Activated naive CD8-positive, alpha-beta T cell treated with anti-CD3 and anti-CD28 coated beads, Interleukin-2, amount 50 U/mL, for 24 hours (primary cell): Measurements from ENCODE around the gene TIPRL.

Experiments
- ATAC-seq: fragments of 150-1000 bp; cut with Tn5 transposase; one replicate; pipeline ENCODE4 v1.10.0; 2021
- DNase-seq: peaks from one replicate; pipeline ENCODE4 v3.0.0; 2021
- H3K27ac Mint-ChIP-seq: one replicate; pipeline ENCODE4 v1.8.0; 2021; ENCODE audit warnings: mild to moderate bottlenecking, mixed read lengths
- H3K27me3 Mint-ChIP-seq: one replicate; pipeline ENCODE4 v1.8.0; 2021; ENCODE audit warnings: mixed read lengths
- H3K36me3 Mint-ChIP-seq: one replicate; pipeline ENCODE4 v1.8.0; 2021; ENCODE audit warnings: low read depth, mixed read lengths
- H3K4me1 Mint-ChIP-seq: one replicate; pipeline ENCODE4 v1.8.0; 2021; ENCODE audit warnings: mixed read lengths
- H3K4me3 Mint-ChIP-seq: one replicate; pipeline ENCODE4 v1.8.0; 2021; ENCODE audit warnings: mild to moderate bottlenecking, moderate library complexity, mixed read lengths
- H3K9me3 Mint-ChIP-seq: one replicate; pipeline ENCODE4 v1.8.0; 2021; ENCODE audit warnings: mixed read lengths

Gene TIPRL

DNA sequence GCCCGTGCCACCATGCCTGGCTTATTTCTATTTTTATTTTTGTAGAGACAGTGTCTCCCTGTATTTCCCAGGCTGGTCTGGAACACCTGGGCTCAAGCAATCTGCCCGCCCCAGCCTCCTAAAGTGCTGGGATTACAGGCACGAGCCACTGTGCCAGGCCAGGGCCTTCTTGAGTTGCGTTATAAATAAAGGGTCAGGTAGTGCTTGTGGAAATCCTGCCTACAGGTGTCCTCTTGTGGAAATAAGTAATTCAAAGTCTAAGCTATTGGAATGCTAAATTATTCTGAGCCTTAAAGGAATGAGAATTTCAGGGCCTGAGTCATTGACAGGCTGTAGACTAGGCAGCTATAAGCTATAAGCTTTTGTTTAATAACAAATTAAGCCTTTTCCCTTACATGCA is 38.9 kb downstream of the TIPRL start:
- peaks cover 6% of the 10 kb centered on the region for H3K27me3 Mint-ChIP-seq
- H3K27ac Mint-ChIP-seq, result no peak overlapping the region
- H3K4me3 Mint-ChIP-seq, result no peak overlapping the region
- peaks cover 3% of the 10 kb centered on the region for H3K36me3 Mint-ChIP-seq
- no peak for DNase-seq
- H3K9me3 Mint-ChIP-seq, result peaks cover 9% of the 10 kb centered on the region
- peaks cover 5% of the 10 kb centered on the region for H3K4me1 Mint-ChIP-seq
- ATAC-seq, result no peak

DNA sequence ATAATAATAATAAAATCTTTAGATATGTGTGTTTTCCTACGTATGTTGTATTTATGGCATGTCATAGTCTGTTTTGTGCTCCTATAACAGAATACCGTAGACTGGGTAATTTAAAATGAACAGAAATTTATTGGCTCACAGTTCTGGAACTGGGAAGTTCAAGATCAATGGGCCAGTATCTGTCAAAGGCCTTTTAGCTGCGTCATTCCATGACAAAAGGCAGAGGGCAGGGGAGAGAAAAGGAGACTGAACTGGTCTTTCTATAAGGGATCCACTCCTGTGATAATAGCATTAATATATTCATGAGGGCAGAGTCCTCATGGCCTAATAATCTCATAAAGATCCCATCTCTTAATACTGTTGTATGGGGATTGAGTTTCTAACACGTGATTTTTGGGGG is 39.9 kb downstream of the TIPRL start:
- DNase-seq (no peak), ATAC-seq (no peak)
- Mint-ChIP-seq H3K27ac (no peak overlapping the region), H3K27me3 (peaks cover 7% of the 10 kb centered on the region), H3K36me3 (no peaks in the 10 kb centered on the region), H3K9me3 (peaks cover under 1% of the 10 kb centered on the region), H3K4me3 (no peak overlapping the region), H3K4me1 (peaks cover 5% of the 10 kb centered on the region)

DNA sequence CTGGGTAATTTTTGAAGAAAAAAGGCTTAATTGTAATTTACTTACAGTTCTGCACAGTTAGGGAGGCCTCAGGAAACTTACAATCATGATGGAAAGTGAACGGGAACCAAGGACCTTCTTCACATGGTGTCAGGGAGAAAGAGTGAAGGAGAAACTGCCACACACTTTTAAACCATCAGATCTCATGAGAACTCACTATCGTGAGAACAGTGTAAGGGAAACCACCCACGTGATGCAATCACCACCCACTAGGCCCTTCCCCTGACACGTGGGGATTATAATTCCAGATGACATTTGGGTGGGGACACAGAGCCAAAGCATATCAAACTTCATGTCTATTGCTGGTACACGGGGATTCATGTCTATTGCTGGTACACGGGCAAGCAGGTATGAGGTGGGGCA is 41.7 kb downstream of the TIPRL start:
- Mint-ChIP-seq H3K4me1 (peaks cover 19% of the 10 kb centered on the region), H3K4me3 (peak overlapping the region; percentile 9), H3K9me3 (no peaks in the 10 kb centered on the region), H3K27me3 (peaks cover 5% of the 10 kb centered on the region), H3K27ac (no peak overlapping the region), H3K36me3 (no peaks in the 10 kb centered on the region)
- no peak for DNase-seq
- ATAC-seq, result peak; percentile 38

DNA sequence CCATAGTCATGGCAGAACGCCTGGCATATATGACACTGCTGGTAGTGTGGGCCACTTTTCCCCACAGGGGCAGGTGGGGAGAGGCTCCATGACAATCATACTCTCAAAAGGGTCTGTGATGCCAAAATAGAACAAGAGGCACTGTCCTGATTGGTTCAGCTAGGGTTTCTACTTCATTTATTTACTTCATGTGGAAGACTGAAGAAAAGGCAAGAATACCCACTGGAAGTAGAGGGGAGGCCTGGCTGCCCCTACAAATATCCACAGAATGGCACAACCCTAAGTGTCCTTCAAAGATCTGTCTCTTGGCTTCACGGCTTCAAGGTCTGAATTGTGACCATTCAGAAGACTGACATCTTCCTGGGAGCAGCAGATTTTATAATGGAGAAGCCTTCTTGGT is 42.5 kb downstream of the TIPRL start:
- DNase-seq (no peak), ATAC-seq (no peak)
- Mint-ChIP-seq H3K4me1 (peaks cover 20% of the 10 kb centered on the region), H3K9me3 (no peaks in the 10 kb centered on the region), H3K36me3 (no peaks in the 10 kb centered on the region), H3K27me3 (peaks cover 5% of the 10 kb centered on the region), H3K4me3 (no peak overlapping the region), H3K27ac (no peak overlapping the region)

DNA sequence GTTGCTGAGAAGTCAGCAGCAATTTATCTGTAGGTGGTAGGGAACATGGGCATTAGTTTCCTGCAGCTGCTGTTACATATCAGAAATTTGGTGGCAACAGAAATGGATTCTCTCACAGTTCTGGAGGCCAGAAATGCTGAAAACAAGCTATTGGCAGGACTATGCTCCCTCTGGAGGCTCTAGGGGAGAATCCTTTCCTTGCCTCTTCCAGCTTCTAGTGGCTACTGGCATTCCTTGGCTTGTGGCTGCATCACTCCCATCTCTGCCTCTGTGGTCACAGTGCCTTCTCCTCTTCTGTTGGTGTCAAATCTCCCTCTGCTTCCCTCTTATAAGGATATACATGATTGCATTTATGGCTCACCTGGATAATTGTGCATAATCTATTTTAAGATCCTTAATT is 44.5 kb downstream of the TIPRL start:
- H3K27ac Mint-ChIP-seq, result no peak overlapping the region
- DNase-seq, result no peak
- H3K4me3 Mint-ChIP-seq, result no peak overlapping the region

DNA sequence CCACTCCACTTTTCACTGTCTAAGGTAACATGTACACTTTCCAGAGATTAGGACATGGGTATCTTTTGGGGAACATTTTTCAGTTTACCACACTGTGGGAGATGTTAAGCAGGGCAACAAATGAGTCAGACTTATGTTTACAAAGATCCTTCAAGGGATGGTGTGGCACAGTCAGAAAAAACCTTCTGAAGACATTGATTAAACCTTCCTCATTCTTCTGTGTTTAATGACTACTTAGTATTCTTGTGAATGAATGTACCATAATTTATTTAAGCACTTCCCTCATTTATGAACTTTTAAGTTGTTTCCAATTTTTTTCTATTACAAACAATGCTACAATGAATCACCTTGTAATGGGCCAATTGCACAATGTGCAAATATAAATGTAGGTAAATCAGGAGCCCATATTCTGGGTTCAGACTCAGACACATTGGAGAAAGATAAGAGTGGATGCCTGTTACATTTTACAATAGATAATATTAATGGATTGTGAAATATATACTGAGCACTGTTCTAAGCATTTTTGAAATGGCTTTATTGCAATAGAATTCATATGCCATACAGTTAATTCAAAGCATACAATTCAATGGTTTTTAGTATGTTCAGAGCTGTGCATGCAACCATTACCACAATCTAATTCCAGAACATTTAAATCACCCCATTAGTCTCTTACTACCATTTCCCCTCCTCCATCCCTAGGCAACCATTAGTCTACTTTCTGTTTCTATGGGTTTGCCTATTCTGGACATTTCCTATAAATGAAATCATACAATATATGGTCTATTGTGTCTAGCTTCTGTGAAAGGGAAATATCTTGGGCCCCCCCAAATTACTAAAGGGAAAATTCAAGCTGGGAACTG is 45.1 kb downstream of the TIPRL start:
- no peak overlapping the region for H3K4me3 Mint-ChIP-seq
- no peak for ATAC-seq
- peaks cover 14% of the 10 kb centered on the region for H3K36me3 Mint-ChIP-seq
- no peaks in the 10 kb centered on the region for H3K9me3 Mint-ChIP-seq
- peaks cover 42% of the 10 kb centered on the region for H3K4me1 Mint-ChIP-seq
- no peak overlapping the region for H3K27ac Mint-ChIP-seq
- H3K27me3 Mint-ChIP-seq, result peaks cover 5% of the 10 kb centered on the region
- no peak for DNase-seq

More for the DNA sequence above, 44.5 kb downstream of the TIPRL start:
- peaks cover 13% of the 10 kb centered on the region for H3K36me3 Mint-ChIP-seq
- ATAC-seq, result no peak
- H3K9me3 Mint-ChIP-seq, result no peaks in the 10 kb centered on the region
- peaks cover 35% of the 10 kb centered on the region for H3K4me1 Mint-ChIP-seq
- peaks cover 5% of the 10 kb centered on the region for H3K27me3 Mint-ChIP-seq

DNA sequence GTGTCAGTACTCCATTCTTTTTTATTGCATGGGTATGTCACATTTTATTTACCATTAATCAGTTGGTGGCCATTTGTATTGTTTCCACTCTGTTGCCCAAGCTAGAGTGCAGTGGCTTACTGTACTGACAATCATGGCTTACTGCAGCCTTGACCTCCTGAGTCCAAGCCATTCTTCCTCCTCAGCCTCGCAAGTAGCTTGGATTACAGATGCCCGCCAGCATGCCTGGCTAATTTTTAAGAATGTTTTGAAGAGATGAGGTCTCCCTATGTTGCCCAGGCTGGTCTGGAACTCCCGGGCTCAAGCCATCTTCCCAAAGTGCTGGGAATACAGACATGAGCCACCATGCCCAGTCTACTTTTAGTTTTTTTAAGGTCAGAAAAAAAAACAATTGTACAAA is 46.2 kb downstream of the TIPRL start:
- peak overlapping the region; percentile 92 for H3K4me3 Mint-ChIP-seq
- H3K27ac Mint-ChIP-seq, result peak overlapping the region; percentile 80
- H3K4me1 Mint-ChIP-seq, result peaks cover 52% of the 10 kb centered on the region
- H3K36me3 Mint-ChIP-seq, result peaks cover 25% of the 10 kb centered on the region
- H3K27me3 Mint-ChIP-seq, result peaks cover 5% of the 10 kb centered on the region
- ATAC-seq, result no peak
- no peak for DNase-seq
- no peaks in the 10 kb centered on the region for H3K9me3 Mint-ChIP-seq

DNA sequence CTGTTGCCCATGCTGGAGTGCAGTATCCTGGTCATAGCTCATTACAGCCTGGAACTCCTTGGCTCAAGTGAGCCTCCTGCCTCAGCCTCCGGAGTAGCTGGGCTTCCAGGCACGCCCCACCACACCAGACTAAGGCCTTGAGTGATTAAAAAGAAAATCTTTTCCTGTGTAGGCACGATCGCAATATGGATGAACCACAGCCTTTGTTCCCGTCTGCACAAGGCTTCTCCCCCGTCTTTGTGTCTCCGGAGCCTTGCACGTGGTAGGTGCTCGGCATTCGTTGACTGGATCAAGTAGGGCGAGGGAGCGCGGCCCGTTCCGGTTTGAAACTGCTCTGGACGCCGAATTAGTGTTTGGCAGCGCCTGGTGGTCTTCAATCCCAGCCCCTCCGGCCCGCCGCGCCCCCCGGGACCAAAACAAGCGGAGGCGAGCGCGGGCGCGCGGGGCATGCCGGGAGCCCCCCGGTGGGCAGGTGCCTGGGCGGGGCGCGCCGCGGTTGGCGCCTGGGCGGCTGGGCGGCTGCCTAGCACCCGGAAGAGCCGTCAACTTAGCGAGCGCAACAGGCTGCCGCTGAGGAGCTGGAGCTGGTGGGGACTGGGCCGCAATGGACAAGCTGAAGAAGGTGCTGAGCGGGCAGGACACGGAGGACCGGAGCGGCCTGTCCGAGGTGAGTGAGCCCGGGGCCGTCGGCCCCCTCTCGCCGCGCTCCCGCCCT is 46.9 kb downstream of the TIPRL start, which contains the start of gene SFT2D2:
SFT2D2 (plus strand) TSS at position 529 of the 715 bp plus-strand sequence; CDS start at position 605, 76 bp downstream.
- peak; percentile 90 for ATAC-seq
- H3K36me3 Mint-ChIP-seq, result peaks cover 26% of the 10 kb centered on the region
- peaks cover 5% of the 10 kb centered on the region for H3K27me3 Mint-ChIP-seq
- peak; percentile 82 for DNase-seq
- no peaks in the 10 kb centered on the region for H3K9me3 Mint-ChIP-seq
- H3K27ac Mint-ChIP-seq, result peak within 1 kb of the TSS; percentile 80
- H3K4me1 Mint-ChIP-seq, result peaks cover 53% of the 10 kb centered on the region
- H3K4me3 Mint-ChIP-seq, result peak within 1 kb of the TSS; percentile 92

DNA sequence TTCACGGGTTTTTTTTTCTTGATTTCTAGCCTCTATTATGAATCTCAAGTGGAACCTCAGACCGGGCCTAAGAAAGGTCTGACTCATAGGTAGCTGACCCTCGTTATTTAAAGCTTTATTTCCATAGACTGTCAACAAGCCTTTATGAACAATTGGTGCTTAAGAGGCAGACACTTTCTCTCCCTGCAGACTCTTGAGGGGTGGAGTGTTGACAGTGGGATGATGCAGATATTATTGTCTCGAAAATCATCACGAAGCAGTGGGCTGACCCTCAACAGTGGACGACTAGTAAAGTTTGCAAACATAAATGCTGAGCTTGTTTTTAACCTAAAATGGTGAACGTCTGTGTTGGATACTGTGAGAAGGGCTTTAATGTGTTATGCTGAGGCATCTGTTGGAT is 48.9 kb downstream of the TIPRL start:
- DNase-seq, result no peak
- Mint-ChIP-seq H3K27me3 (peaks cover 5% of the 10 kb centered on the region), H3K4me3 (peak overlapping the region; percentile 92), H3K4me1 (peaks cover 62% of the 10 kb centered on the region), H3K36me3 (peaks cover 36% of the 10 kb centered on the region), H3K9me3 (no peaks in the 10 kb centered on the region), H3K27ac (peak overlapping the region; percentile 68)
- ATAC-seq, result no peak

DNA sequence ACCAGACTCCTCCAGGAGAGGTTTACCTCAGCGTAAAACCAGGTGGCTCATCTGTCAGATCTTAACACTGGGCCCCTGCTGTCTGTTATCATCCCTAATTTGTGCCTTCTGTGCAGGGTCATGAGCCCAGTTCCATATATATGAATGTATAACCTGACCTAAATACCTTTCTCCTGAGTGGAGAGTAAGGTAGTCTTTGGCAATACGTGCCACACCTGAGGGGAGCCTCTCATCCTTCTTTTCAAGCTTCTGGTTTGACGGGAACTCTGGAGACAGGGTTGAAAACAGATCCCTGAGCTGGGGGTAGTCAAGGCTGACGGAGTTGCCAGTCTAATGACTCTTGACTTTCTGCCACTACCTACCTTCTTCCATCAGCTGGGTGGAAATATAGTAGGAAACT is 51.1 kb downstream of the TIPRL start:
- ATAC-seq (no peak), DNase-seq (no peak)
- Mint-ChIP-seq H3K27me3 (no peaks in the 10 kb centered on the region), H3K4me3 (no peak overlapping the region), H3K9me3 (no peaks in the 10 kb centered on the region), H3K36me3 (peaks cover 56% of the 10 kb centered on the region), H3K27ac (no peak overlapping the region), H3K4me1 (peaks cover 64% of the 10 kb centered on the region)

DNA sequence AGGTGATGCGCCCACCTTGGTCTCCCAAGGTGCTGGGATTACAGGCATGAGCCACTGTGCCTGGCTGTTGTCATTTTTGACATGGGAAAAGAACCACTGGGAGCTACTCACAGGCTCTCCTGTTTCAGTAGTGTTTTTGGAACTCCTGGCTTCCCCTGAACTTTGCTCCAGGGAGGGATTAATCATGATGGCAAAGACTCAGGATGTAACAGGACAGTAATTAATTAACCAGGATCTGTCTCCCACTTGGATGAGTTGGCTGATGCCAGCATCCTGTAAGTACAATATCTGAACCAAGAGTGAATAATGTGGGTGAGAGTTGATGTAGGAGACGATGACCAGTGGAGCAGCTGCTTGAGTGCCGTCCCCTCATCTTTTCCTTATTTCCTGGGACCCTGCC is 51.9 kb downstream of the TIPRL start:
- H3K4me3 Mint-ChIP-seq, result no peak overlapping the region
- no peak overlapping the region for H3K27ac Mint-ChIP-seq
- H3K27me3 Mint-ChIP-seq, result no peaks in the 10 kb centered on the region
- H3K9me3 Mint-ChIP-seq, result no peaks in the 10 kb centered on the region
- no peak for ATAC-seq
- peaks cover 65% of the 10 kb centered on the region for H3K4me1 Mint-ChIP-seq
- peaks cover 60% of the 10 kb centered on the region for H3K36me3 Mint-ChIP-seq
- no peak for DNase-seq

DNA sequence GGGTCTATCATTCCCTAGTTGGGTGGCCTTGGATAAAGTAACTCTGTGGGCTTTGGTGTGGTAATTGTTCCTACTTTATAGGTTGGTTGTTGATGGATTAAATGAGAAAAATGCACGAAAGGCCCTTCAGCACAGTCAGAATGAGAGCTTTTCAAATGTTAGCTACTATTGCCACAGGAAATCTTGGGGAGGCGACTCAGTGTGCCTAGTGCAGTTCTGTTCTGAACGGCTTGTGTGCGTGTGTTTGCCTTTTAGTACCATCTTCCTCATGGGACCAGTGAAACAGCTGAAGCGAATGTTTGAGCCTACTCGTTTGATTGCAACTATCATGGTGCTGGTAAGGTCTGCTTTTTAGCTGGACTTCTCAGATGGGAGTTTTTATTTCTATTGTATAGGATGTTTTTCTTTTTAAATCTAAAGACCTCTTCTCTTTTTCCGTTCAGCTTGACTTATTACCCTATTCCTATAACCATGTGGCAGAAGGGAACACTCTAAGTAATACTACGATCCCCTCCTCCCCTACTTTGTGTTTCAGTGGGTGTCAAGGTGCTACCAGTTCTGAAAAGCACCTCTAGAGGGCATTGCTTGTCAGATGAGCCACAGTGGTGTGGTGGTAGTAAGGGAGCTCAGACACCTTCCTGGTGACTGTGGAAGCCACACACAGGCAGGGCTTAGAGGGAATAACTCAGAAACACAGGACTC is 56.2 kb downstream of the TIPRL start:
- H3K4me1 Mint-ChIP-seq, result peaks cover 57% of the 10 kb centered on the region
- peaks cover 71% of the 10 kb centered on the region for H3K36me3 Mint-ChIP-seq
- H3K27ac Mint-ChIP-seq, result peak overlapping the region; percentile 81
- ATAC-seq (peak; percentile 66), DNase-seq (peak; percentile 30)
- no peaks in the 10 kb centered on the region for H3K9me3 Mint-ChIP-seq
- H3K27me3 Mint-ChIP-seq, result no peaks in the 10 kb centered on the region
- H3K4me3 Mint-ChIP-seq, result peak overlapping the region; percentile 5

DNA sequence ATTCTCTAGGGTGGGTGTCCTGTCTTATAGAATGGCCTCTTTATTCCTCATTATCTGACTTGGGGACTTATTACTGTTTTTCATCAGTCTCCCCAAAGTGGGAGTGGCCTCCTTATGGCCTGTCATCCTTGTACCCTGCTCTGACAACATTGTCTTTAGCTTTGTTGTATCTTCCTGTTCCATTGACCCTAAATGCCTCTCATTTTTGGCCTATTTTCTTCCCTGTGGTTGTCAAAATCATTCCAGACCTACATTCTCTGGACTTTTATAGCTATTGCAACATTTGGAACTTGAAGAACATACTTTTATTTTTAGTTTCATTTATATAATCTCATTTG is 56.8 kb downstream of the TIPRL start:
- H3K27me3 Mint-ChIP-seq, result no peaks in the 10 kb centered on the region
- DNase-seq (no peak), ATAC-seq (no peak)
- no peak overlapping the region for H3K4me3 Mint-ChIP-seq
- H3K27ac Mint-ChIP-seq, result peak overlapping the region; percentile 88
- peaks cover 74% of the 10 kb centered on the region for H3K36me3 Mint-ChIP-seq
- H3K4me1 Mint-ChIP-seq, result peaks cover 54% of the 10 kb centered on the region
- H3K9me3 Mint-ChIP-seq, result no peaks in the 10 kb centered on the region

DNA sequence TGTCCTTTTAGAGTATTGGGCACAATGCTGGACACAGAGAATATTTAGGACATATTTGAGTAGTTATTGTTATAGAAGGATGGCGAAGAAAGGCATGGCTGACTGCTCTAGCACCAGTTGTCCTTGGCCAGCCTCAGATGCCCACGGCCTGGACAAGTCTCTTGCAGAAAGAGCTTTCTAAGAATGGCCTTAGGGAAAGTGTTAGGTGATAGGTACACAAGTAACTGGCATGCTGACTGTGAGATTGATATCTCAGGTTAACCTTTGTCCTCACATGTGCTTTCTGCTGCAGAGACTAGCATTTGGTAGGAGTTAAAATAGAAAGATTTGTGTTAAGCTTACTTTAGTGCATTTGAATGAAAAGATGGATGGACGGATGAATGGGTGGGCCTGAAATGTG is 57.2 kb downstream of the TIPRL start:
- Mint-ChIP-seq H3K27ac (peak overlapping the region; percentile 88), H3K4me3 (peak overlapping the region; percentile 25), H3K27me3 (no peaks in the 10 kb centered on the region)

More for the DNA sequence above, 57.2 kb downstream of the TIPRL start:
- peaks cover 77% of the 10 kb centered on the region for H3K36me3 Mint-ChIP-seq
- ATAC-seq (no peak), DNase-seq (no peak)
- peaks cover 50% of the 10 kb centered on the region for H3K4me1 Mint-ChIP-seq
- H3K9me3 Mint-ChIP-seq, result no peaks in the 10 kb centered on the region
